Gastroesophageal sphincter (tissue), 4 donors: ENCODE measurements around the gene CDH4. TPM values are rescaled to one million over a fixed set of nuclear protein-coding genes. Genes with fewer than 3 reads are reported as not detected.

Experiments
- ATAC-seq: fragments of 150-250 bp; one replicate; pipeline ENCODE4 v1.9.1; 2016; ENCODE audit warnings: mild to moderate bottlenecking, moderate library complexity
- H3K27ac ChIP-seq, 4 donors: fragments of 200-600 bp; sonication (generic) in 3 of 4; 1 replicate in 3 of 4; 2 replicates in 1 of 4; pipeline ENCODE4 v1.5.1; 2016 to 2019
- H3K27me3 ChIP-seq: fragments of 200-600 bp; sonication (generic); one replicate; pipeline ENCODE4 v1.5.1; 2019
- H3K36me3 ChIP-seq, 2 donors: fragments of 200-600 bp; sonication (generic); one replicate each; pipeline ENCODE4 v1.5.1; 2019; ENCODE audit warnings: control low read depth in 1 of 2
- H3K4me1 ChIP-seq, 3 donors: fragments of 200-600 bp; sonication (generic); 1 replicate in 2 of 3; 2 replicates in 1 of 3; pipeline ENCODE4 v1.5.1; 2016 to 2019; ENCODE audit warnings: control low read depth in 2 of 3
- H3K4me3 ChIP-seq, 2 donors: fragments of 200-600 bp; sonication (generic); one replicate each; pipeline ENCODE4 v1.5.1; 2019; ENCODE audit warnings: mild to moderate bottlenecking in 1 of 2, moderate library complexity in 1 of 2
- H3K9me3 ChIP-seq, 3 donors: fragments of 200-600 bp; sonication (generic); one replicate each; pipeline ENCODE4 v1.5.1; 2017 to 2019; ENCODE audit warnings: control low read depth in 2 of 3
- EP300 ChIP-seq: sonication (generic); formaldehyde crosslinking; IDR thresholded peaks from one replicate; pipeline ENCODE4 v1.6.1; 2017; ENCODE audit warnings: antibody characterized with exemption, mild to moderate bottlenecking
- POLR2A ChIP-seq, 2 donors: fragments of 450-650 bp; IDR thresholded peaks; one replicate each; pipeline ENCODE4 v1.6.1; 2017; ENCODE audit warnings: antibody characterized with exemption in 2 of 2, mild to moderate bottlenecking in 2 of 2, moderate library complexity in 1 of 2
- POLR2AphosphoS5 ChIP-seq: sonication (generic); formaldehyde crosslinking; IDR thresholded peaks from one replicate; pipeline ENCODE4 v1.6.1; 2017; ENCODE audit warnings: antibody characterized with exemption
- WGBS, 2 donors: methylation state at CpG; one replicate each; pipeline ENCODE4 v1.1.5; 2018; ENCODE audit warnings: low coverage in 1 of 2; 5-methylcytosine and 5-hydroxymethylcytosine counted together
- total RNA-seq, 4 donors: library from RNA; depleted of rRNA; stranded (reverse); fragments of >200 nt; gene quantifications; one replicate each; pipeline ENCODE4 v1.1.0, GENCODE V29; 2016
- TF ChIP-seq, protein P1 (sequence below), 4 experiments: fragments of 200-600 bp in 2 of 4; fragments of 450-650 bp in 2 of 4; sonication (generic) in 1 of 4; IDR thresholded peaks; one replicate each; pipeline ENCODE4 v1.5.1; 2017 to 2019; ENCODE audit warnings: antibody characterized with exemption in 4 of 4, mild to moderate bottlenecking in 2 of 4, moderate library complexity in 2 of 4

The CDH4 gene
- total RNA-seq, 4 donors from 2014 or later = under 0.01 to 1.5 (median 0.42) TPM; not detected in 1

DNA sequence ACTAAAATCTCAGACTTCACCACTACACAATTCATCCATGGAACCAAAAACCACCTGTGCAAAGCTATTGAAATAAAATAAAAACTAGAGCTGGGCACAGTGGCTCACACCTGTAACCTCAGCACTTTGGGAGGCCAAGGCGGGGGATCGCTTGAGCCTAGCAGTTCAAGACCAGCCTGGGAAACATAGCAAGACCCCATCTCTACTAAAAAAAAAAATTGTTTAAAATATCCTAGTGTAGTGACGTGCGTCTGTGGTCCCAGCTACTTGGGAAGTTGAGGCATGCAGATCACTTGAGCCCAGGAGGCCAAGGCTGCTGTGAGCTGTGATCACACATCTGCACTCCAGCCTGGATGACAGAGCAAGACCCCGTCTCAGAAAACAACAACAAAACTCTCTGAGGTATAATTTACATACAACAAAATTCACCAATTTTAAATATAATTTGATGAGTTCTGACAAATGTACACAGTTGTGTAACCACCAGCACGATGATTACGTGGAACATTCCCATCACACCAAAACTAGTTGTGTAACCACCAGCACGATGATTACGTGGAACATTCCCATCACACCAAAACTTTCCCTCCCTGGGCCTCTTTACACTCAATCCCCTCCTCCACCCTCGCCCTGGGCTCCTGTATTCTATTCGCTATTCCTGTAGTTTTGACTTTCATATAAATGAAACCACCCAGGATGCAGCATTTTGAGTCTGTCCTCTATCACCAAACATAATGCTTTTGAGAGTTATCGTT is 706.1 kb downstream of the CDH4 start:
- Histone ChIP-seq H3K9me3 (no peaks in the 10 kb centered on the region), H3K27me3 (peaks cover 15% of the 10 kb centered on the region), H3K4me1 (no peaks in the 10 kb centered on the region), H3K27ac (no peak overlapping the region), H3K36me3 (no peaks in the 10 kb centered on the region), H3K4me3 (no peak overlapping the region)
- TF ChIP-seq POLR2AphosphoS5 = no peak
- TF ChIP-seq, protein P1, sequence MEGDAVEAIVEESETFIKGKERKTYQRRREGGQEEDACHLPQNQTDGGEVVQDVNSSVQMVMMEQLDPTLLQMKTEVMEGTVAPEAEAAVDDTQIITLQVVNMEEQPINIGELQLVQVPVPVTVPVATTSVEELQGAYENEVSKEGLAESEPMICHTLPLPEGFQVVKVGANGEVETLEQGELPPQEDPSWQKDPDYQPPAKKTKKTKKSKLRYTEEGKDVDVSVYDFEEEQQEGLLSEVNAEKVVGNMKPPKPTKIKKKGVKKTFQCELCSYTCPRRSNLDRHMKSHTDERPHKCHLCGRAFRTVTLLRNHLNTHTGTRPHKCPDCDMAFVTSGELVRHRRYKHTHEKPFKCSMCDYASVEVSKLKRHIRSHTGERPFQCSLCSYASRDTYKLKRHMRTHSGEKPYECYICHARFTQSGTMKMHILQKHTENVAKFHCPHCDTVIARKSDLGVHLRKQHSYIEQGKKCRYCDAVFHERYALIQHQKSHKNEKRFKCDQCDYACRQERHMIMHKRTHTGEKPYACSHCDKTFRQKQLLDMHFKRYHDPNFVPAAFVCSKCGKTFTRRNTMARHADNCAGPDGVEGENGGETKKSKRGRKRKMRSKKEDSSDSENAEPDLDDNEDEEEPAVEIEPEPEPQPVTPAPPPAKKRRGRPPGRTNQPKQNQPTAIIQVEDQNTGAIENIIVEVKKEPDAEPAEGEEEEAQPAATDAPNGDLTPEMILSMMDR (IDR thresholded peaks at IDR 0.05) = no peak
- TF ChIP-seq POLR2A (IDR thresholded peaks at IDR 0.05) = no peak
- TF ChIP-seq EP300 = no peak
- WGBS, 2 donors = 81 to 90% methylated on average over 9 to 10 of the region's 12 CpGs
- ATAC-seq = no peak

DNA sequence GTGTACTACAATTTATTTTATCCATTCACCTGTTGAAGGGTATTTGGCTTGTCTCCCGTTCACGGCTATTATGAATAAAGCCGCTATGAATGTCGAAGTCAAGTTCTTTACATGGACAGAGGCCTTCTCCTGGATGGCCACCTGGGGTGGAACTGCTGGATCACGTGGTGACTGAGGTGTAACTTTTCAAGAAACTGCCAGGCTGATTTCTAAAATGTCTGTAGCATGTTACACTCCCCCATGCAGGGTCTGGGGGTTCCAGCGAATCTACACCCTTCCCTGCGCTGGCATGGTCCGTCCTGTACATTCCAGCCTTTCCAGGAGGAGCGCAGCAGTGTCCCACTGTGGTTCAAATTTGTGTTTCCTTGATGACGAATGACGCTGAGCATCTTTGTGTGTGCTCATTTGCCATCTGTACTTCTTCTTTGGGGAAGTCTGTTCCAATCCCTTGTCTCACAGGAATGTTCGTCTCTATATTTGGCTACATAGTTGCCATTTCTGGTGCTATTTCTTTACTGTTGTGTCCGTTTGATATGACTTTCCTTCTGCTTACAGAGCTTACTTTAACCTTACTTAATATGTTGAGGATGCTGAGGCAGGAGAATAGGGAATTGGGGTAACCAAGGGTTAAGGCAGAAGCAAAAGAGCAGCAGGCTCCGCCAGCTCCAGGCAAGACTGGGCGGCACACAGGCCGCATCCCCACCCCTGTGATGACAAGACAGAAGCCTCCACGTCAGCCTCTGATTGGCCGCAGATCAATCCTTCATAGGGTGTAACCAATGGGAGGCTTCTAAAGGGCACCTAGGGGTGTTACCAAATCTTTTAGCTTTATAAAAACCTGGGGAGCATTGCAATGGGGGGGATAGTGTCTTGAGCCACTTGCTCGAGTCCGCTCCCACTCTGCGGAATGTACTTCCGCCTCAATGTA is 707.0 kb downstream of the CDH4 start:
- peaks cover 8% of the 10 kb centered on the region for H3K27me3 ChIP-seq
- H3K27ac ChIP-seq = no peak overlapping the region
- H3K9me3 ChIP-seq = no peaks in the 10 kb centered on the region
- no peaks in the 10 kb centered on the region for H3K4me1 ChIP-seq
- H3K36me3 ChIP-seq = no peaks in the 10 kb centered on the region
- WGBS, 2 donors = 56 to 73% methylated on average over 13 to 16 of the region's 22 CpGs
- TF ChIP-seq POLR2A (IDR thresholded peaks at IDR 0.05) = no peak
- no peak for TF ChIP-seq POLR2AphosphoS5
- no peak for TF ChIP-seq EP300
- TF ChIP-seq, protein P1 (IDR thresholded peaks at IDR 0.05) = no peak
- no peak overlapping the region for H3K4me3 ChIP-seq
- ATAC-seq = no peak

DNA sequence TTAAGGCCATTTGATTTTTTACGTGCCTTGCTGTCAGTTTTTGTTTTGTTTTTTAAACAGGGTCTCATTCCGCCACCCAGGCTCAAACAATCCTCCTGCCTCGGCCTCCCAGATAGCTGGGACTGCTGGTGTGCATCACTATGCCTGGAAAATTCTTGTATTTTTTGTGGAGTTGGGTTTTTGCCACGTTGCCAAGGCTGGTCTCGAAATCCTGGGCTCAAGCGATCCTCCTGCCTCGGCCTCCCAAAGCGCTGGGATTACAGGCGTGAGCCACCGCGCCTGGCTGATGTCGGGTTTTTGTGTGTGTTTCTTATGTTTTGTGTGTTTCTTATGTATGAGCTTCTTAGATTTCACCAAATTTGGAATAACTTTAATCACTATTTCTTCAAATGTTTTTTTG is 708.8 kb downstream of the CDH4 start:
- WGBS, 2 donors = 90 to 92% methylated on average over 3 to 12 of the region's 12 CpGs
- H3K27ac ChIP-seq = no peak overlapping the region
- no peak overlapping the region for H3K4me3 ChIP-seq
- no peaks in the 10 kb centered on the region for H3K36me3 ChIP-seq
- peaks cover 0 to 5% (median 0%) of the 10 kb centered on the region in 3 donors for H3K4me1 ChIP-seq
- no peak for ATAC-seq
- H3K9me3 ChIP-seq = no peaks in the 10 kb centered on the region
- TF ChIP-seq, protein P1 (IDR thresholded peaks at IDR 0.05) = no peak
- TF ChIP-seq EP300 = no peak
- TF ChIP-seq POLR2A (IDR thresholded peaks at IDR 0.05) = no peak
- TF ChIP-seq POLR2AphosphoS5 = no peak
- peaks cover 15% of the 10 kb centered on the region for H3K27me3 ChIP-seq

DNA sequence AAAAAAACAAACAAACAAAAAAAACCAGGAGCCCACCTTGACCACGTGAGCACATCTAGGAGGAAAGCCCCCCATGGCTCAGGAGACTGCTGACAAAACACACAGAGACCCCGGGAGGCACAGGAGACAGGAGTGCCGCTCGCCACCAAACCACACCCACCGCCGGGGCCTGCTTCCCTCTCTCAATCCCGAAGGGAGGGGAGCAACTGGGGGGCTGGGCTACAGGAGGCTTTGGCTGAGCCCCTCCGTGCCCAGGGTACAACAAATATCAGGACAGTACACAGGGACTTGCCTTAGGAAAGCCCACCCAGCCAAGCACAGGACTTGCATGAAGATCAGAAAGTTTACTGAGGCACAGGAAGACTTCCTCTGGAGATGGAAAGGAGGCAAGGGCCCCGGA is 711.1 kb downstream of the CDH4 start:
- no peaks in the 10 kb centered on the region for H3K36me3 ChIP-seq
- no peak overlapping the region for H3K4me3 ChIP-seq
- 57 to 80% methylated on average over 1 to 3 of the region's 9 CpGs for WGBS, 2 donors
- no peak for TF ChIP-seq POLR2AphosphoS5
- no peak for TF ChIP-seq EP300
- TF ChIP-seq POLR2A (IDR thresholded peaks at IDR 0.05) = no peak
- TF ChIP-seq, protein P1 (IDR thresholded peaks at IDR 0.05) = no peak
- peaks cover 31% of the 10 kb centered on the region for H3K27me3 ChIP-seq
- peaks cover 0 to 9% (median 0%) of the 10 kb centered on the region in 3 donors for H3K4me1 ChIP-seq
- ATAC-seq = no peak
- no peaks in the 10 kb centered on the region for H3K9me3 ChIP-seq
- H3K27ac ChIP-seq = no peak overlapping the region
